HG02870 (cell line): ENCODE results near the gene IGF2BP2.
"Not testable (repeated sequence)": the region's sequence is repeated elsewhere in the genome, so short reads cannot be mapped to it uniquely, and the experiment has no call there.

Source experiments
- ATAC-seq: cut with Tn5 transposase; IDR thresholded peaks from one replicate; pipeline ENCODE4 v1.9.1; 2021; ENCODE audit warnings: mild to moderate bottlenecking, moderate library complexity; ENCODE audit not compliant: unreplicated experiment

The IGF2BP2 gene

DNA sequence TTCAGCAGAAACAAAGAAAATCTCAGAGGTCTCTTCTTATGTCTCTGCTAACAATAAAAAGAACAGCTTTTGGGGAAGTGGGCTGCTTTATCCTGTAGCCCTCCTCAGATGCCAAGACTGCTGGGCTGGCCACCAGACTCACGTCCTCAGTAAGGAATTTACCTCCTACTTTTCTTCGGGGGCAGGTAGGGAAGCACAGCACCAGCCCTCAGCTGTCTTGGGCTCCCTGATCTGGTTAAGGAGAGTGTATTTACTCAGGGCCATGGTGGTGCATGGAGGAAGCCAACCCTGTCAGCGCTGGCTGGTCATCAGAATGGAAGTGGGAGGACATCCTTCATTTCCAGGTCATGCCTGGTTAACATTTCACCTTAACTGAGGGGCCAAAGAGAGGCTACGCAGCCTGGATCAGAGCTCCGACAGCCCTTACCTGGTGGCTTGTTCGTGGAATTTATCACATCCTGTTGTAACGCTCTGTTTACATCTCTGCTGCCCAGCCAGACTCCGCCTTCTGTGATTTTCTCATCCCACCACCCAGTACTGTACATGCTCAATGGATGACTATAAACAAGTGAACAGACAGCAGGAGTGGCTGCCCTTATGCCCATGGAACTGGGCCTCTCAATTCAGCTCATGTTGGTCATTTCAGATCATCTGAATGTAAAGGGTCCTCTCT, 108.3 kb downstream of the IGF2BP2 start:
- ATAC-seq = no peak

GRCh38 chr3:185715091-185715490, 109.8 kb downstream of the IGF2BP2 start:
- ATAC-seq = no peak

- no peak for ATAC-seq
Observed at GRCh38 chr3:185714085-185714484, 110.8 kb downstream of the IGF2BP2 start.

DNA sequence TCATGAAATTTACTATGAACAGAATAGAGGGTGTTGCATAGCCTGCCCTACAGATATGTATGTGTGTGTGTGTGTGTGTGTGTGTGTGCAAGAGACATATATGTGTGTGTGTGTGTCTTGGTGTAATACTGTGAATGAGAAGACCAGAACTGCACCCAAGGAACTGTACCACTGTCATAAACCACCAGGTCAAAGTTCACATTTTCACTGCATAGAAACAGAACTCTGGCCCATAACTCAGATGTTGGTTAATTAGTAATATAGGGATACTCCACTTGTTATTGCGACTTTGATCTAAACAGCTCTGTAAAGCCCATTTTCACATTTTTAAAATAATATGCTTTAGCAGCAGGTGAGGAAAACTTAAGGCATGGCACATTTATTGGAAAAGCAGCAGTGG, 111.8 kb downstream of the IGF2BP2 start:
- ATAC-seq = no peak

- no peak for ATAC-seq
Observed at GRCh38 chr3:185712337-185712736, 112.5 kb downstream of the IGF2BP2 start.

DNA sequence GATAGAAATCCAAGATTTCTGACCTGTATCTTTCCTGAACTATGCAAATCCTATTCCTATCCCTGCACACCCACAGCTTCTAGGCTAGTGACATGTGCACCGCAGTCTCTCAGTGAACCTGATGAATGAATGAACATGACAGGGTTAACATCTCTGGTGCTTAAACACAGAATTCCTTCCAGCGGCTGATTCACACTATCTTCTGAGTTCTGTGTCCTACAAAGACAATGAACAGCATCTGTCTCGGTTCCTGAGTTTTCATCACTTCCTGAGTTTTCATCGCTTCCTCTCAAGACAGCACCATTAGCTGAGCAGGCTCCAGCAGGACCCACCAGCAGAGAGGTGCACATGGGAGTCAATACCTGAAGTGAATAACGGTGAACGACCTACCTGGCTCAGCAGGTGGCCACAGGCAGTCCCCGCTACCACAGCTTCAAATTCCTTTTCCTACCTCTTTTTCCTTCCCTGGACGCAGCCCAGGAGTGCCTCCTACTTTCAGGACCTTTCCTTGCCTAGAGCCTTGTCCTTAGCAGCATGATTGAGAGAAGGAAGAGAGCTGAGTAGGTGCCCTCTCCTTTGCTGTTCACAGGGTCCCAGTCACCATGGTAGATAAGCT, 113.5 kb downstream of the IGF2BP2 start:
- ATAC-seq = no peak

GRCh38 chr3:185709251-185709955, 115.4 kb downstream of the IGF2BP2 start:
- no peak for ATAC-seq

DNA sequence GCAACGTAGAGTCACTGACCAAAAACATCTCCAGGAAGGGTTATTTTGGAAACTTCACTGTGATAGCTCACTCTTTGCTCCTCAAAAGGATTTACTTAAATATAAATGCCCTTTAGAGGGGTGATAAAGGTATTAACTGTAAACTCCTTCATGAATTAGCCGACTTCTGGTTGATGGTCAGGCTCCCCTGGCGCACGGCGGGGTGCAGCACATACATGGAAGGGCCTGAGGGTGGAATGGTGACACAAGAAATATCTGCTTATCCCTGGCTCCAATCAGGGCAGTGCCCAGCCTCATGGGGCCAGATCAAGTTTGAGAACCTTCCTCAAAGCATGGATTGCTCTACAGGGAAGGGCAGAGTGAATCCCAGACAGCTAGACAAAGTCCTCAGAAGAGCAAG, 116.5 kb downstream of the IGF2BP2 start:
- ATAC-seq = no peak

DNA sequence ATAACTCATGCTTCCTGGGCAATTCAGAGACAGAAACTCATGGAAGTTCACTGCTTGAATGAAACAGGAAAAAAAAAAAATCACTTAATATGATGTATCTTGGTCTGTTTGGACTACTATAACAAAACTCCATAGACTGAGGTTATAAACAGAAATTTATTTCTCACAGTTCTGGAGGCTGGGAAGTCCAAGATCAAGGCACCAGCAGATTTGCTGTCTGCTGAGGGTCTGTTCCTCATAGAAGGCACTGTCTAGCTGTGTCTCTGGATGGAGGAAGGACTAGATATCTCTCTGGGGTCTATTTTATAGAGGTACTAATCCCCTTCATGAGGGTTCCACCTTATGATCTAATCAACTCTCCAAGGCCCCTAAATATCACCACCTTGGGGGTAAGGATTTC, 119.3 kb downstream of the IGF2BP2 start:
- no peak for ATAC-seq

DNA sequence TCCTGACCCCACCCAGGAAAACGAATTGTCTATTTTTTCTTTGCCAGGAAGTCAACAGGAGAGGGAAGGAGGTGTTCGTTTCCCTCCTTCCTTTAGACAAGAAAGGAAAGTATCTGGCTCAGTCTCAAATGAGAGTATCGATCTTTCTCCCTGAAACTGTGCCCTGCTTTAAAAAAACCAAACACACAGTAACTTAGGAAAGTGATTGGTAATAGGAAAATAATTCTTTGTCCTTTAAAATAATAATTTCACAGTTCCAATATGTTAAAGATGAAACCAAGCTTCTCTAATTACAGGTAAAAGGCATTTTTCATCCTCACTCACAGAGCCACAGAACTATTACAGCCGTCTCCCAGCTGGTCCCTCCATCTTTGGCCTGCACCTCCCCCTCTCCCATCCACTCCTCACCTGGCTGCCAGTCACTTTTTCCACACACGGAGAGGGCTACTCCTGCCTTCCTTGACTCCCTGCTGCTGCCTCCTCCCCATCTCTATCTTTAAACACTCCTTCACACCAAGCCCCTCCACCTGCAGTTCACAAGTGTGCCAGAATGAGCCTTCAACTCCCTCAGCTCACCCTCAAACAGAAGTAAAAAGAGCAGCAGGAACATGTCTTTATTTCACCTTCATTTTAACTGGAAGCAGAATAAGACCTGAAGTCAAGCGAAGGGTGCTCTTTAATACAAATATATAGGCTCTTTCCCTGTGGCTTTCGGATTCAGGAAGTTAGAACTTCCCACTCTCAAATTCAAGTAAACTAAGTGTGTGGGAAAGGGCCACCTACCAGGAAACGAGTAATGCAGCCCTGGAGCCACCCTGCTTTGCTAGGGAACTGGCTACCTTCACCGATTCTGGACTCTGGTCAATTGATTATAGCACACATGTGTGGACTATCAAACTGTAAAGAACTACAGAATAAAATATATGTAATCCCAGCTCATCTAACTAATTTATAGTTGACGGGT, 122.3 kb downstream of the IGF2BP2 start:
- ATAC-seq = no peak

DNA sequence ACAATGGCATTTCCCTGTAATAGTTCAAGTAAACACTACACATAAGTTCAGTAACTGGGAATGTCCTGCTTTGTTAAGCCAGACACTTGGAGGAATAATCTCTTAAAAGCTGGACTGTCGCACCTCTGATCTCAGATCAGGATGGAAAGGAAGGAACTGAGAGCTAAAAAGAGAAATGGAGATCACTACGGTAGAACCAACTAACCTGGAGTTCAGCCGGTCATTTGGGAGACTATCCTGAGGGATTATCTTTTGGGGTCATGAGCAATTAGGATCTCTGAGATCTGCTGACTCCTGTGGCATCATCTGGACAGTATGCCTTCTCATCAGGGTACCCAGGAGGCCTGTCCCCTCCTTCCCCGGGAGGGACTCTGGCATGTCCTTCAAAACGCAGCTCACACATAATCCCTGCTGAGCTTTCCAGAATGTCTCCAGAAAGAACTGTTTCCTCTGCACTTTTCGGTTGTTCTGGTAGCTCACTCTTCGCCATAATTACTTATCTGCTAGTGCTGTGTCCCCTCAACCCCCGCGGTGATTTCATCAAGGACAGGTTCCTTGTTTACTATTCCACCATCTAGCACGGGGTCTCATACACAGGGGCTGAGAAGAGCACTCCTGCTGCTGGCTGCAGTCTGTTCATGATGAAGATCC, 123.1 kb downstream of the IGF2BP2 start:
- no peak for ATAC-seq

GRCh38 chr3:185699927-185700326, 124.9 kb downstream of the IGF2BP2 start:
- no peak for ATAC-seq

DNA sequence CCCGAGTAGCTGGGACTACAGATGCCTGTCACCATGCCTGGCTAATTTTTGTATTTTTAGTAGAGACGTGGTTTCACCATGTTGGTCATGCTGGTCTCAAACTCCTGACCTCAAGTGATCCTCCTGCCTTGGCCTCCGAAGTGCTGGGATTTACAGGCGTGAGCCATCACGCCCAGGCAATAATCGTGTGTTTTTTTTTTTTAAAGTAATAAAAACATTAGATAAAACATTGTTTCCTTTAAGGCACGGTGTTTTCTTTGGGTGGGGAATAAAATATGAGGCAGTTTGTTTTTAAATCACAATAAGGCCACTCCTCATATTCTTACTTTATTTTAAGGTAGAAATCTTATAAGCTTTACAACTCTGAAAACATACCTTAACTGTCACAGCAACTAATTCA, 127.6 kb downstream of the IGF2BP2 start:
- not testable (repeated sequence) for ATAC-seq

DNA sequence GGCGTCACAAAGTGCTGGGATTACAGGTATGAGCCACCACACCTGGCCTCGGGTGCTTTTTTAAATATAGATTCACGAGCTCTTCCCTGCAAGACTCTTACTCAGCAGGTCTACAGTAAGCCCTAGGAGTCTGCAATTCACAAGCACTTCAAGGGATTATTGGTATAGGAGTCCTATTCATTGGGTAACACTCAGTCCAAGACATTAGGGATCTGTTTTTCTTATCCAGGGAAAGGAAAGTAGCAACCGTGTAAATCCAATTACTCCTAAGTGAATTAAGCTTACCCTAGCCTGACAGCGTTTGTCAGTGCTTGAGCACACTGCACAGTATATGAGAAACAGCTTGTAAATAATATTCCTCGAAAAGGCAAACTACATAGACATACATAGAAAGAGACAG, 128.8 kb downstream of the IGF2BP2 start:
- ATAC-seq = no peak

DNA sequence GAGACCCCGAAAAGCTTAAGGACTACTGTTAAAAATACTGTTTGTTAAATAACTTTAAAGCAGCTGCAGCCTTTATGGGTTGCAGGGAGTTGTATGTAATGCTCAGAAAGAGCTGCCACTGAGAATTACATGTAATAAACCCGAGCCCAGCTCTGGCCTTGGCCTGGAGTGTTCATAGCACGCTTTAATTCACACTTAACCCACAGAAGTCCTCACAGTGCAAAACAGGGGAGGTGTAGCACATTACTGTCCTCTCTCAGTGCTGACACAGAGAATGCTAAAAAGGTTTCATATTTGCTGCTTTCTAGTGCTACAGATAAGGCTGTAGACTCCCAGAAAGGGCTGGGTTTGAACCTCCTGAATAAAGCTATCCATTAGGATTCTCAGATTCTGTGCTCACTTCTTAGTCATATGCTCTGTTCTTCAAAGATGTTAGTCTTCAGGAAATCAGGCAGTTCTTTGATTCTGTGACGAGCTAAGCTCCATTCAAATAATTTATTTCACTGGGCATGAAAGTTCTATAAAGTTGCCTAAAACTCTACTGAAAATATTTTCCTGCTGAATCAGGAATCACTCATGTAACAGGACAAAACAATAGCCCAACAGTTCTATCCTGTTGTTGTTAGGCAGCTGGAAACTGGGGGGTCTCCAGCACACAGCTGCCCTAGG, 130.7 kb downstream of the IGF2BP2 start:
- ATAC-seq = no peak

DNA sequence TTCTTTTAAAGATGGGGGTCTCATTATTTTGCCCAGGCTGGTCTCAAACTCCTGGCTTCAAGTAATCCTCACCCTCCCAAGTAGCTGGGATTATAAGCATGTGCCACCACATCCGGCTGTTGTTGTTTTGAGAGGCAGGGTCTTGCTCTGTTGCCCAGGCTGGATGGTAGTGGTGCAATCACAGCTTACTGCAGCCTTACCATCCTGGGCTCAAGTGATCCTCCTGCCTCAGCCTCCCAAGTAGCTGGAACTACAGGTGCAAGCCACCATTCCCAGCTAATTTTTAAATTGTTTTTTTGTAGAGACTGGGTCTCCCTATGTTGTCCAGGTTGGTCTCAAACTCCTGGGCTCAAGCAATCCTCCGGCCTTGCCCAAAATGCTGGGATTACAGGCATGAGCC, 133.2 kb downstream of the IGF2BP2 start:
- ATAC-seq = no peak

DNA sequence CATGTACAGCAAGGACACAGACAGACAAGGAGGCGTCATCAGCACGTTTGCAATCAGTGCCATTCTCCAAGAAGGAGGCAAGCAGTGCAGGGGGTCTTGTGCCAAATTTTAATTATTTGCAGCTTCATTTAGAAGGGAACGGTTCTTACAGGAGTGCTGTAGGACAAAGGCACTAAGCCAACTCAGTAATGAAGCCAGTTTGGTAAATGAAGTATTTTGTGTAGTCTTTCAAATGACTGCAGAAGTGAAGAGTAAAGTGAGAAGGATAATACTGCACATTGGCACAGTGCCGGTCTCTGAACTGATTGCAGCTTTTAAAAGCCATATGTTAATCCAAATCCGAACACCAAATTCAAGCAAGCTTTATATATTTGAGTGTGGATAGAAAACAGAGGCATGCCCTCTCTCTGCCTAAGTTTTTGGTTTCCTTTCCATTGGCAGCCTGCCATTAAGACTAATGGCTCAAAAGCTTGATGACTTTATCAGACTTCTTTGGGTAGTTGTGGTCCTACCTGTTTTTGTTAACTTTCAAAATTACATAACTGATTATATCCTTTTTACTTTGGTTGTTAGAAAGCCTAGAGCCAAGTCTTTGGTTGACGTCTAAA, 137.5 kb downstream of the IGF2BP2 start:
- ATAC-seq = no peak

GRCh38 chr3:185685231-185686035, 139.4 kb downstream of the IGF2BP2 start:
- no peak for ATAC-seq

GRCh38 chr3:185680231-185680630, 144.6 kb downstream of the IGF2BP2 start:
- ATAC-seq = no peak
